Fibroblast of pulmonary artery (primary cell): ENCODE measurements around the gene NR1I2.

ENCODE experiments used
- DNase-seq: peaks from one replicate; pipeline ENCODE4 v3.0.0-alpha.2; 2010; ENCODE audit warnings: low read depth
- H3K4me3 ChIP-seq: replicated peaks from 2 replicates; pipeline ENCODE4 v1.5.1; 2011; ENCODE audit warnings: low read depth, mild to moderate bottlenecking, control low read depth, low read length, moderate library complexity
- CTCF ChIP-seq: IDR thresholded peaks from 2 replicates; pipeline ENCODE4 v1.5.1; 2011; ENCODE audit warnings: mild to moderate bottlenecking, control low read depth, low read length, inconsistent platforms; ENCODE audit errors: missing control alignments

Gene NR1I2

GRCh38 chr3:119817071-119817470 lies 35.2 kb downstream of the NR1I2 start:
- DNase-seq = no peak
- H3K4me3 ChIP-seq = no peak overlapping the region
- TF ChIP-seq CTCF = no peak

- no peak overlapping the region for H3K4me3 ChIP-seq
- TF ChIP-seq CTCF = no peak
Observed at GRCh38 chr3:119817583-119818363, 35.9 kb downstream of the NR1I2 start.

GRCh38 chr3:119818937-119819336 lies 37.0 kb downstream of the NR1I2 start:
- TF ChIP-seq CTCF = no peak

More at GRCh38 chr3:119817583-119818363, 35.9 kb downstream of the NR1I2 start:
- DNase-seq = no peak

GRCh38 chr3:119819806-119820205 lies 37.9 kb downstream of the NR1I2 start:
- no peak for DNase-seq
- TF ChIP-seq CTCF = no peak

More at GRCh38 chr3:119818937-119819336, 37.0 kb downstream of the NR1I2 start:
- no peak overlapping the region for H3K4me3 ChIP-seq
- DNase-seq = no peak

GRCh38 chr3:119825820-119826219 lies 43.9 kb downstream of the NR1I2 start:
- DNase-seq = no peak
- TF ChIP-seq CTCF = no peak
- H3K4me3 ChIP-seq = no peak overlapping the region

More at GRCh38 chr3:119819806-119820205, 37.9 kb downstream of the NR1I2 start:
- no peak overlapping the region for H3K4me3 ChIP-seq

- no peak for DNase-seq
- TF ChIP-seq CTCF = no peak
- H3K4me3 ChIP-seq = no peak overlapping the region
Observed at GRCh38 chr3:119826711-119827608, 45.1 kb downstream of the NR1I2 start.
